ENCODE data around the gene PNKD. TPM values are rescaled to one million over a fixed set of nuclear protein-coding genes. Genes with fewer than 3 reads are reported as not detected.
"Not testable (repeated sequence)": the region's sequence is repeated elsewhere in the genome, so short reads cannot be mapped to it uniquely, and the experiment has no call there.

The PNKD gene
- total RNA-seq, 1 experiment from 2014 or later, result 58.1 TPM

DNA sequence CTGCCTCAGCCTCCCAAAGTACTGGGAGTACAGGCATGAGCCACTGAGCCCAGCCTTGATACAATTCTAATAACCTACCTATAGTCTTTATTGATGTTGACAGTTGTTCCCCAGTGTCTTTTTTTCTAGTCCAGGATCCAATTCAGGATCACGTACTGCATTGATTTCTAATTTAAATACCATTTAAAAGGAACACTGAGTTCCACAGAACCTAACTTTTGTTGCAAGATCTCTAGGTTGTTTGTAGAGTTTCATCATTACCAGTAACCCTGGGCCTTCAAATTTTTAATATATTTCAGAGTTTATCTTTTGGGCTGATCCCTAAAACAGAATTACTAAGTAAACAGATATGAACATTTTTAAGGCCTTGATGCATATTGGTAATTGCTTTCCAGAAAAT is 43.0 kb downstream of the PNKD start:
- intact Hi-C loops (cut with micrococcal nuclease), result no loop called here
- Histone ChIP-seq H3K27ac (ENCODE audit: low read depth, low read length) (no peak overlapping the region), H3K4me1 (ENCODE audit: control insufficient read depth in 1 of 2, insufficient read depth in 2 of 2, low read length in 2 of 2) (peaks cover 0 to 10% of the 10 kb centered on the region in 2 experiments; a peak in 1 of 4 replicates), H3K27me3 (ENCODE audit: insufficient read depth, low read length) (no peaks in the 10 kb centered on the region), H3K4me3 (replicated peaks in 1 of 2; ENCODE audit: low read depth in 1 of 2, low read length in 2 of 2) (no peak overlapping the region), H4K20me1 (ENCODE audit: insufficient read depth) (no peaks in the 10 kb centered on the region), H3K9me3 (ENCODE audit: control insufficient read depth in 1 of 2, insufficient read depth in 1 of 2, low read depth in 1 of 2, low read length in 2 of 2) (no peaks in the 10 kb centered on the region), H3K4me2 (ENCODE audit: low read length) (no peak overlapping the region), H3K79me2 (ENCODE audit: insufficient read depth, low read length) (no peaks in the 10 kb centered on the region), H3K36me3 (ENCODE audit: control insufficient read depth in 1 of 2, insufficient read depth in 2 of 2, low read length in 2 of 2) (no peaks in the 10 kb centered on the region), H3K9ac (ENCODE audit: low read length) (no peak overlapping the region), H3K9me2 (ENCODE audit: insufficient read depth) (no peaks in the 10 kb centered on the region), H2AFZ (ENCODE audit: low read depth, low read length, poor library complexity, severe bottlenecking) (no peak overlapping the region)
- BruUV-seq (replicated peaks), result no TSS peak
- POLR2A ChIA-PET, result interaction anchor here (0.7 kb wide), 1 partner anchor 32 kb away, joined by 3 read pairs; no protein-coding TSS in a partner anchor
- ATAC-seq (no peak), DNase-seq (ENCODE audit: low read depth, low spot score) (no peak)
- RAD21 ChIA-PET (ENCODE audit: low non-redundant PET in 1 of 2, low total read pairs in 2 of 2, uncharacterized antibody in 2 of 2, unreplicated experiment in 2 of 2), result no interaction called here
- CTCF ChIA-PET, result no interaction called here
- TF ChIP-seq POLR2AphosphoS5 (IDR thresholded peaks at IDR 0.05; ENCODE audit: low read depth, low read length), result no peak
- TF ChIP-seq EGR1 (IDR thresholded peaks at IDR 0.05; ENCODE audit: low read depth), result no peak

DNA sequence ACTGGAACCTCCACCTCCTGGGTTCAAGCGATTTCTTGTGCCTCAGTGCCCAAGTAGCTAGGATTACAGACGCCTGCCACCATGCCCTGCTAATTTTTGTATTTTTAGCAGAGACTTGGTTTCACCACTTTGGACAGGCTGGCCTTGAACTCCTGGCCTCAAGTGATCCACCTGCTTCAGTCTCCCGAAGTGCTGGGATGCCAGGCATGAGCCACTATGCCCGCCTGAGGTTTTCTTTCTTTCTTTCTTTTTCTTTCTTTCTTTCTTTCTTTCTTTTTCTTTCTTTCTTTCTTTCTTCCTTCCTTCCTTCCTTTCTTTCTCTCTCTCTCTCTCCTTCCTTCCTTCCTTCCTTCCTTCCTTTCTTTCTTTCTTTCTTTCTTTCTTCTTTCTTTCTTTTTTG is 44.4 kb downstream of the PNKD start:
- intact Hi-C loops (cut with micrococcal nuclease); H3K27ac ChIP-seq (ENCODE audit: low read depth, low read length); BruUV-seq (replicated peaks); POLR2A ChIA-PET; H3K9me2 ChIP-seq (ENCODE audit: insufficient read depth); H3K27me3 ChIP-seq (ENCODE audit: insufficient read depth, low read length); RAD21 ChIA-PET (ENCODE audit: low non-redundant PET in 1 of 2, low total read pairs in 2 of 2, uncharacterized antibody in 2 of 2, unreplicated experiment in 2 of 2); H3K9ac ChIP-seq (ENCODE audit: low read length); H3K36me3 ChIP-seq (ENCODE audit: control insufficient read depth in 1 of 2, insufficient read depth in 2 of 2, low read length in 2 of 2); ATAC-seq; CTCF ChIA-PET; H3K79me2 ChIP-seq (ENCODE audit: insufficient read depth, low read length); H3K9me3 ChIP-seq (ENCODE audit: control insufficient read depth in 1 of 2, insufficient read depth in 1 of 2, low read depth in 1 of 2, low read length in 2 of 2); H2AFZ ChIP-seq (ENCODE audit: low read depth, low read length, poor library complexity, severe bottlenecking); H3K4me3 ChIP-seq (replicated peaks in 1 of 2; ENCODE audit: low read depth in 1 of 2, low read length in 2 of 2); DNase-seq (ENCODE audit: low read depth, low spot score); H4K20me1 ChIP-seq (ENCODE audit: insufficient read depth); H3K4me2 ChIP-seq (ENCODE audit: low read length): not testable (repeated sequence)
- H3K4me1 ChIP-seq (ENCODE audit: control insufficient read depth in 1 of 2, insufficient read depth in 2 of 2, low read length in 2 of 2), result peaks cover 0 to 10% of the 10 kb centered on the region in 2 experiments; a peak in 1 of 4 replicates

DNA sequence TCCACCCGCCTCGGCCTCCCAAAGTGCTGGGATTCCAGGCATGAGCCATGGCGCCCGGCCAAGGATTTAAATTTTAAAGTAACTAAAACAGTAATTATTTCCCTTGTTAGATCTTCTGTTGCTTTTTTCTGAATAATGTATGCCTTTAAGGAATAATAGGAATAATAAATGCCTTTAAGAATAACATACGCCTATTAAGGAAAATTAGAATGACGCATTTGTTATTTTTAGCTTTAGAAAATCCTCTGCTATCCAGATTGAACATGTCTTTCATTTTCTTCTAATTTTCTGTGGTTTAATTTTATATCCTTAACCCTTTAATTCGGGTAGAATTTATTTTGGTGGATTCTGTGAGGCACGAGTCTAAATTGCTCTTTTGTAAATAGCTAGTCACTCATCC is 45.1 kb downstream of the PNKD start:
- CTCF ChIA-PET, result no interaction called here
- ATAC-seq, result no peak
- no peak for TF ChIP-seq FOSL1 (IDR thresholded peaks at IDR 0.05; ENCODE audit: low read depth)
- TF ChIP-seq, protein P1, sequence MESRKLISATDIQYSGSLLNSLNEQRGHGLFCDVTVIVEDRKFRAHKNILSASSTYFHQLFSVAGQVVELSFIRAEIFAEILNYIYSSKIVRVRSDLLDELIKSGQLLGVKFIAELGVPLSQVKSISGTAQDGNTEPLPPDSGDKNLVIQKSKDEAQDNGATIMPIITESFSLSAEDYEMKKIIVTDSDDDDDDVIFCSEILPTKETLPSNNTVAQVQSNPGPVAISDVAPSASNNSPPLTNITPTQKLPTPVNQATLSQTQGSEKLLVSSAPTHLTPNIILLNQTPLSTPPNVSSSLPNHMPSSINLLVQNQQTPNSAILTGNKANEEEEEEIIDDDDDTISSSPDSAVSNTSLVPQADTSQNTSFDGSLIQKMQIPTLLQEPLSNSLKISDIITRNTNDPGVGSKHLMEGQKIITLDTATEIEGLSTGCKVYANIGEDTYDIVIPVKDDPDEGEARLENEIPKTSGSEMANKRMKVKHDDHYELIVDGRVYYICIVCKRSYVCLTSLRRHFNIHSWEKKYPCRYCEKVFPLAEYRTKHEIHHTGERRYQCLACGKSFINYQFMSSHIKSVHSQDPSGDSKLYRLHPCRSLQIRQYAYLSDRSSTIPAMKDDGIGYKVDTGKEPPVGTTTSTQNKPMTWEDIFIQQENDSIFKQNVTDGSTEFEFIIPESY (IDR thresholded peaks at IDR 0.05; ENCODE audit: extremely low read depth, insufficient replicate concordance, low read length), result no peak
- no peak for TF ChIP-seq TCF7L2 (IDR thresholded peaks at IDR 0.05; ENCODE audit: borderline replicate concordance, extremely low read depth, insufficient read depth, insufficient read length)
- TF ChIP-seq CEBPB (IDR thresholded peaks at IDR 0.05; ENCODE audit: low read depth), result no peak
- TF ChIP-seq, protein P2, sequence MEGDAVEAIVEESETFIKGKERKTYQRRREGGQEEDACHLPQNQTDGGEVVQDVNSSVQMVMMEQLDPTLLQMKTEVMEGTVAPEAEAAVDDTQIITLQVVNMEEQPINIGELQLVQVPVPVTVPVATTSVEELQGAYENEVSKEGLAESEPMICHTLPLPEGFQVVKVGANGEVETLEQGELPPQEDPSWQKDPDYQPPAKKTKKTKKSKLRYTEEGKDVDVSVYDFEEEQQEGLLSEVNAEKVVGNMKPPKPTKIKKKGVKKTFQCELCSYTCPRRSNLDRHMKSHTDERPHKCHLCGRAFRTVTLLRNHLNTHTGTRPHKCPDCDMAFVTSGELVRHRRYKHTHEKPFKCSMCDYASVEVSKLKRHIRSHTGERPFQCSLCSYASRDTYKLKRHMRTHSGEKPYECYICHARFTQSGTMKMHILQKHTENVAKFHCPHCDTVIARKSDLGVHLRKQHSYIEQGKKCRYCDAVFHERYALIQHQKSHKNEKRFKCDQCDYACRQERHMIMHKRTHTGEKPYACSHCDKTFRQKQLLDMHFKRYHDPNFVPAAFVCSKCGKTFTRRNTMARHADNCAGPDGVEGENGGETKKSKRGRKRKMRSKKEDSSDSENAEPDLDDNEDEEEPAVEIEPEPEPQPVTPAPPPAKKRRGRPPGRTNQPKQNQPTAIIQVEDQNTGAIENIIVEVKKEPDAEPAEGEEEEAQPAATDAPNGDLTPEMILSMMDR (IDR thresholded peaks at IDR 0.05 in 2 of 3, conservative IDR thresholded peaks at IDR 0.05 in 1 of 3; ENCODE audit: borderline replicate concordance in 1 of 3, insufficient read depth in 1 of 3, low read depth in 2 of 3, low read length in 2 of 3), result no peak
- TF ChIP-seq CBX3 (IDR thresholded peaks at IDR 0.05; ENCODE audit: low read depth), result no peak
- TF ChIP-seq, protein P3, sequence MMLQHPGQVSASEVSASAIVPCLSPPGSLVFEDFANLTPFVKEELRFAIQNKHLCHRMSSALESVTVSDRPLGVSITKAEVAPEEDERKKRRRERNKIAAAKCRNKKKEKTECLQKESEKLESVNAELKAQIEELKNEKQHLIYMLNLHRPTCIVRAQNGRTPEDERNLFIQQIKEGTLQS (IDR thresholded peaks at IDR 0.05), result no peak
- TF ChIP-seq EZH2 (IDR thresholded peaks at IDR 0.05), result no peak

More for the DNA sequence above, 45.1 kb downstream of the PNKD start:
- H3K9me2 ChIP-seq (ENCODE audit: insufficient read depth), result no peaks in the 10 kb centered on the region
- H3K9me3 ChIP-seq (ENCODE audit: control insufficient read depth in 1 of 2, insufficient read depth in 1 of 2, low read depth in 1 of 2, low read length in 2 of 2), result no peaks in the 10 kb centered on the region
- peaks cover 0 to 10% of the 10 kb centered on the region in 2 experiments; a peak in 1 of 4 replicates for H3K4me1 ChIP-seq (ENCODE audit: control insufficient read depth in 1 of 2, insufficient read depth in 2 of 2, low read length in 2 of 2)
- H4K20me1 ChIP-seq (ENCODE audit: insufficient read depth), result no peaks in the 10 kb centered on the region
- ChIA-PET POLR2A (no interaction called here), RAD21 (ENCODE audit: low non-redundant PET in 1 of 2, low total read pairs in 2 of 2, uncharacterized antibody in 2 of 2, unreplicated experiment in 2 of 2) (no interaction called here)
- H3K4me3 ChIP-seq (replicated peaks in 1 of 2; ENCODE audit: low read depth in 1 of 2, low read length in 2 of 2), result no peak overlapping the region
- H3K9ac ChIP-seq (ENCODE audit: low read length), result no peak overlapping the region
- no peak overlapping the region for H3K4me2 ChIP-seq (ENCODE audit: low read length)
- DNase-seq (ENCODE audit: low read depth, low spot score), result no peak
- H3K27me3 ChIP-seq (ENCODE audit: insufficient read depth, low read length), result no peaks in the 10 kb centered on the region
- intact Hi-C loops (cut with micrococcal nuclease), result no loop called here
- no peak overlapping the region for H3K27ac ChIP-seq (ENCODE audit: low read depth, low read length)
- no TSS peak for BruUV-seq (replicated peaks)
- H3K79me2 ChIP-seq (ENCODE audit: insufficient read depth, low read length), result no peaks in the 10 kb centered on the region
- H3K36me3 ChIP-seq (ENCODE audit: control insufficient read depth in 1 of 2, insufficient read depth in 2 of 2, low read length in 2 of 2), result no peaks in the 10 kb centered on the region
- H2AFZ ChIP-seq (ENCODE audit: low read depth, low read length, poor library complexity, severe bottlenecking), result no peak overlapping the region
